Activated naive CD8-positive, alpha-beta T cell treated with anti-CD3 and anti-CD28 coated beads, Interleukin-2, amount 50 U/mL, for 24 hours (primary cell): ENCODE data around the gene ZNF550.
"Not testable (repeated sequence)": the region's sequence is repeated elsewhere in the genome, so short reads cannot be mapped to it uniquely, and the experiment has no call there.

Experiments
- ATAC-seq: fragments of 150-1000 bp; cut with Tn5 transposase; one replicate; pipeline ENCODE4 v1.10.0; 2021
- DNase-seq: peaks from one replicate; pipeline ENCODE4 v3.0.0; 2021
- H3K27ac Mint-ChIP-seq: one replicate; pipeline ENCODE4 v1.8.0; 2021; ENCODE audit warnings: mild to moderate bottlenecking, mixed read lengths
- H3K27me3 Mint-ChIP-seq: one replicate; pipeline ENCODE4 v1.8.0; 2021; ENCODE audit warnings: mixed read lengths
- H3K36me3 Mint-ChIP-seq: one replicate; pipeline ENCODE4 v1.8.0; 2021; ENCODE audit warnings: low read depth, mixed read lengths
- H3K4me1 Mint-ChIP-seq: one replicate; pipeline ENCODE4 v1.8.0; 2021; ENCODE audit warnings: mixed read lengths
- H3K4me3 Mint-ChIP-seq: one replicate; pipeline ENCODE4 v1.8.0; 2021; ENCODE audit warnings: mild to moderate bottlenecking, moderate library complexity, mixed read lengths
- H3K9me3 Mint-ChIP-seq: one replicate; pipeline ENCODE4 v1.8.0; 2021; ENCODE audit warnings: mixed read lengths

The ZNF550 gene

DNA sequence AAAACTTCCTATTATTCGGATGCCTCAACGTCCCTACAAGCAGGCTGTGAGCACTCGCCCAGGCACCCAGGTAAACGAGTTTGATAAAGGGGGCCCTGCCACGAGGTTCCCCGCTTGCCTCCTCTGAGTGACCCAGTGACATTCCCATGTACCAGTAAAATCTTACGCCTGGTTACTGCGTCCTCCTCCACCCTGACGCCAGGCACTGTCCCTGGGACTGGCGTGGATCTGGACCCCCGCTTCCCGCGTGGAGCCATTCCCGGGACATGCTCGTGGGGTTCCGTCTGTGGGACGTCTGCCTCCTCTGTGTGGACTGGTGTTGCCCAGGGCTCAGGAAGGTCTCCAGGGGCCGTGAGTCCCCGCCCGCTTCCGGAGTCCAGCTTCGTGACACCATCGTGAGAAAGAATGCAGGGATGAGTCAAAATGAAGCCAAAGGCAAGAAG lies 407 bp upstream of the ZNF550 start:
- Mint-ChIP-seq H3K27me3 (peaks cover 8% of the 10 kb centered on the region), H3K9me3 (peaks cover 56% of the 10 kb centered on the region), H3K4me1 (peaks cover 30% of the 10 kb centered on the region), H3K36me3 (peaks cover 62% of the 10 kb centered on the region), H3K4me3 (peak overlapping the region; percentile 97), H3K27ac (peak overlapping the region; percentile 90)
- ATAC-seq = peak; percentile 5
- DNase-seq = no peak

DNA sequence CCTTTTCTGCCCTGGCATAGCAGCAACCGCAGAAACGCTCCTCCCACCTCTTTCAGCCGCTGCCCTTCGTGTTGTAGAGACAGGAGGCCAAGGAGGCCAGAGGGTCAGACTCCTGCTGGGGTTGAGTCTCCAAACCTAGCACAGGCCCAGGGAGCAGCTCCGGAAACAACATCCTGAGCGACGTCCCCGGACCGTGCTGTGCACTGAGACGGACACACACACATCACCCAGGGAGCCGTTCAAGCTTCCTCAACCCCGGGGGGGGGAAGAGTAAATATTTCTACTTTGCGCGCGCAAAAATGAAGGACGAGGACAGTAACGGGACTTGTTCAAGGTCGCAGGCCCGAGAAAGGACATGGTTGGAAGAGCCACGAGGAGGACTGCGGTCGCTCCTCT lies 657 bp downstream of the ZNF550 start:
- DNase-seq (no peak), ATAC-seq (peak; percentile 31)
- Mint-ChIP-seq H3K4me1 (peaks cover 30% of the 10 kb centered on the region), H3K36me3 (peaks cover 70% of the 10 kb centered on the region), H3K9me3 (peaks cover 58% of the 10 kb centered on the region), H3K4me3 (peak overlapping the region; percentile 97), H3K27ac (peak overlapping the region; percentile 90), H3K27me3 (peaks cover 8% of the 10 kb centered on the region)

DNA sequence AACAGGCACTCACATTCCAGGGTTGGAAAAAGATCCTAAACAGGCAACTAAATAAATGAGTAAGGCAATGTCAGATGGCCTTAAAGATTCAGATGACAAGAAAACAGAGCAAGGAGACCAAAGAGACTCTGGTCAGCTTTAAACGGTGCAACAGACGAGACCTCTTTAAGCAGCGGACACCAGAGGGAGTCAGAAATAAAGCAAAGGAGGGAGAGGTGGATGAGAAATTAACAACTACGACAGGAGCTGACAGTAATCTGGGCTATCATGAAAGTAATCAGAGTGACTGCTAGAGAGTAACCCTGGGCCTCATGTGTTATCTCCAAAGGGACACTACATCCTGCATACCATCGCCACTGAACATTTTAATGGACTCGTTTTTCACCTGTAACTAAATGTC lies 1.1 kb downstream of the ZNF550 start:
- Mint-ChIP-seq H3K4me3 (peak overlapping the region; percentile 97), H3K27ac (peak overlapping the region; percentile 90), H3K4me1 (peaks cover 30% of the 10 kb centered on the region), H3K27me3 (peaks cover 7% of the 10 kb centered on the region), H3K9me3 (peaks cover 57% of the 10 kb centered on the region), H3K36me3 (peaks cover 73% of the 10 kb centered on the region)
- no peak for ATAC-seq
- DNase-seq = no peak

DNA sequence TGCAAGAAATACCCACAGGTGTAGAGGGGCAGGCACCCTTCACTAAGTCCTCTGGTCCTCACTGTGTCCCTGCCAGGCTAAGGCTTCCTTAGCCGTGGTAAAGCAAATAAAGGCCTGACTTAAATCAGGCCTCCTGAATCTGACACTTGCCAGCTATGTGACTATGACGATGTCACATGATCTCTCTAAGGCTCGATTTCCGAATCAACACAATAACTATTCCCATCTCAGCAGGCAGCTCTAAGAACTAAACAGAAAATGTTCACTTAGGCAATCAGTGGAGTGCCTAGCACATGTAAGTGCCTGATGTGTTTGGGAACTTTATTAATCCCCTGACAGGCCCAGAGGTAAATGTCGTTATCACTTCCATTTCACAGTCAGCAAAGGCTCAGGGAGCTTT lies 2.0 kb downstream of the ZNF550 start:
- ATAC-seq = no peak

GRCh38 chr19:57552432-57552831 lies 7.2 kb downstream of the ZNF550 start:
- Mint-ChIP-seq H3K4me3 (no peak overlapping the region), H3K27ac (no peak overlapping the region), H3K4me1 (peaks cover 3% of the 10 kb centered on the region), H3K9me3 (peaks cover 77% of the 10 kb centered on the region), H3K27me3 (no peaks in the 10 kb centered on the region), H3K36me3 (peaks cover 100% of the 10 kb centered on the region)
- no peak for ATAC-seq
- no peak for DNase-seq

More for the DNA sequence above, 2.0 kb downstream of the ZNF550 start:
- Mint-ChIP-seq H3K4me1 (peaks cover 30% of the 10 kb centered on the region), H3K27ac (no peak overlapping the region), H3K4me3 (no peak overlapping the region), H3K36me3 (peaks cover 80% of the 10 kb centered on the region), H3K9me3 (peaks cover 59% of the 10 kb centered on the region), H3K27me3 (peaks cover 5% of the 10 kb centered on the region)
- DNase-seq = no peak

DNA sequence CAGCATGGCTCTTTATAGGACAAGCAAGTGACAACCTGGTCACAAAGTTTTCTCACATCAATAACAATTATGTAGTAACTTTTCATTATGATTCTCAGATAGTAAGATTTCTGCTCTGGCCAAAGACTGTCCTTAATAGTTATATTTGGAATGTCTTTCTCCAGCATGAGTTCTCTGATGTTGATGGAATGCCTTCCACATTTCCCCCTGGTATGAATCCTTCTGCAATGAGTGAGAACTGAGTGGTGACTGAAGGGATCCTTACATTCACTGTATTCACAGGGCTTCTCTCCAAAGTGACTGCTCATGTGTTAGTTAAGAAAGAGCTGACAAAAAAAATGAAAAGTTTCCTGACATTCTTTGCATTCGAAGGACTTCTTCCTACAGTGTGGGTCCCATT lies 13.2 kb downstream of the ZNF550 start:
- DNase-seq = no peak
- Mint-ChIP-seq H3K4me1 (no peaks in the 10 kb centered on the region), H3K4me3 (no peak overlapping the region), H3K9me3 (peaks cover 72% of the 10 kb centered on the region), H3K36me3 (peaks cover 100% of the 10 kb centered on the region), H3K27ac (no peak overlapping the region), H3K27me3 (no peaks in the 10 kb centered on the region)
- no peak for ATAC-seq

GRCh38 chr19:57537953-57538547 lies 21.6 kb downstream of the ZNF550 start:
- Mint-ChIP-seq H3K4me1 (no peaks in the 10 kb centered on the region), H3K9me3 (peaks cover 89% of the 10 kb centered on the region), H3K27me3 (no peaks in the 10 kb centered on the region), H3K36me3 (peaks cover 100% of the 10 kb centered on the region), H3K27ac (no peak overlapping the region), H3K4me3 (no peak overlapping the region)
- DNase-seq = no peak
- no peak for ATAC-seq

GRCh38 chr19:57527136-57527881 lies 32.4 kb downstream of the ZNF550 start, which contains the start of gene ZNF549:
TSS of gene ZNF549 (plus strand) at chr19:57527356. CDS start at chr19:57527574, 218 bp downstream.
- ATAC-seq (peak; percentile 100), DNase-seq (peak; percentile 87)
- peak within 1 kb of the TSS; percentile 77 for H3K27ac Mint-ChIP-seq
- peaks cover 61% of the 10 kb centered on the region for H3K9me3 Mint-ChIP-seq
- H3K4me1 Mint-ChIP-seq = peaks cover 21% of the 10 kb centered on the region
- H3K27me3 Mint-ChIP-seq = no peaks in the 10 kb centered on the region
- H3K4me3 Mint-ChIP-seq = peak within 1 kb of the TSS; percentile 89
- H3K36me3 Mint-ChIP-seq = peaks cover 52% of the 10 kb centered on the region

- not testable (repeated sequence) for ATAC-seq
- H3K9me3 Mint-ChIP-seq = peaks cover 41% of the 10 kb centered on the region
Observed at GRCh38 chr19:57518021-57518420, 41.6 kb downstream of the ZNF550 start.

DNA sequence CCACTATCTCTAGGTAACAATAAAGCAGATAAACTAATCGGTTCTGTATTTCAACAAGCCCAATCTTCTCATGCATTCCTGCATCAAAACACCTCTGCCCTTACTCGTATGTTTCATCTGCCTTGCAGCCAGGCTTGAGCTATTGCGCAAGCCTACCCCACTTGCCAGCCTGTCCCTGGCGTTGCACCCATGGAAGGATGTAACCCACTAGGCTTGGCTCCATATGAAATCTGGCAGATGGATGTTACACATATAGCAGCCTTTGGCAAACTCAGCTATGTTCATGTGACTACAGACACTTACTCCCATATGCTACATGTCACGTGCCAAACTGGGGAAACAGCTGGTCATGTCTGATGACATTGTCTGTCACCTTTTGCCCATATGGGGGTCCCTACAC lies 44.4 kb downstream of the ZNF550 start:
- ATAC-seq (no peak), DNase-seq (no peak)
- Mint-ChIP-seq H3K36me3 (peaks cover 74% of the 10 kb centered on the region), H3K27me3 (no peaks in the 10 kb centered on the region), H3K27ac (no peak overlapping the region), H3K4me3 (no peak overlapping the region), H3K9me3 (peaks cover 41% of the 10 kb centered on the region), H3K4me1 (no peaks in the 10 kb centered on the region)

More at GRCh38 chr19:57518021-57518420, 41.6 kb downstream of the ZNF550 start:
- not testable (repeated sequence) for DNase-seq, H3K27ac Mint-ChIP-seq, H3K4me3 Mint-ChIP-seq, H3K27me3 Mint-ChIP-seq, H3K4me1 Mint-ChIP-seq
- peaks cover 65% of the 10 kb centered on the region for H3K36me3 Mint-ChIP-seq

GRCh38 chr19:57512845-57513244 lies 46.8 kb downstream of the ZNF550 start:
- H3K4me1 Mint-ChIP-seq = no peaks in the 10 kb centered on the region

GRCh38 chr19:57511484-57511883 lies 48.2 kb downstream of the ZNF550 start:
- Mint-ChIP-seq H3K4me3 (no peak overlapping the region), H3K4me1 (no peaks in the 10 kb centered on the region), H3K36me3 (peaks cover 86% of the 10 kb centered on the region), H3K27me3 (no peaks in the 10 kb centered on the region), H3K27ac (no peak overlapping the region), H3K9me3 (peaks cover 61% of the 10 kb centered on the region)
- DNase-seq (no peak), ATAC-seq (no peak)

More at GRCh38 chr19:57512845-57513244, 46.8 kb downstream of the ZNF550 start:
- Mint-ChIP-seq H3K27me3 (no peaks in the 10 kb centered on the region), H3K9me3 (peaks cover 55% of the 10 kb centered on the region), H3K4me3 (no peak overlapping the region), H3K36me3 (peaks cover 87% of the 10 kb centered on the region), H3K27ac (no peak overlapping the region)
- DNase-seq (peak; percentile 7), ATAC-seq (no peak)

- Mint-ChIP-seq H3K4me3 (no peak overlapping the region), H3K27ac (no peak overlapping the region), H3K4me1 (peaks cover 3% of the 10 kb centered on the region), H3K27me3 (no peaks in the 10 kb centered on the region), H3K9me3 (peaks cover 62% of the 10 kb centered on the region), H3K36me3 (peaks cover 88% of the 10 kb centered on the region)
- no peak for DNase-seq
- ATAC-seq = no peak
Observed at GRCh38 chr19:57506163-57506562, 53.5 kb downstream of the ZNF550 start.

GRCh38 chr19:57500400-57500799 lies 59.3 kb downstream of the ZNF550 start:
- not testable (repeated sequence) for ATAC-seq, DNase-seq, H3K27me3 Mint-ChIP-seq
- H3K4me3 Mint-ChIP-seq = peak overlapping the region; percentile 87
- peaks cover 67% of the 10 kb centered on the region for H3K36me3 Mint-ChIP-seq
- peaks cover 19% of the 10 kb centered on the region for H3K4me1 Mint-ChIP-seq
- H3K27ac Mint-ChIP-seq = peak overlapping the region; percentile 86
- peaks cover 56% of the 10 kb centered on the region for H3K9me3 Mint-ChIP-seq
